Head of caudate nucleus (tissue), 42 donors: Measurements from ENCODE around the gene LUC7L2.
"Not testable (repeated sequence)": the region's sequence is repeated elsewhere in the genome, so short reads cannot be mapped to it uniquely, and the experiment has no call there.

Experiments used
- DNase-seq, 42 donors: peaks; one replicate each; pipeline versions ENCODE4 v3.0.0 to v3.0.0-alpha.2; 2020 to 2021; ENCODE audit warnings: mixed read lengths in 7 of 42
- intact Hi-C: fragments of 100-400 bp; cut with DNase I; formaldehyde crosslinking; loops from one replicate; pipeline ENCODE4 v1.15.0; 2022

The LUC7L2 gene

GRCh38 chr7:139382439-139382838 is 22.7 kb downstream of the LUC7L2 start:
- no peak for DNase-seq
- intact Hi-C loops, result no loop called here

- intact Hi-C loops, result no loop called here
- DNase-seq, result no peak
These were observed 24.9 kb downstream of the LUC7L2 start for GRCh38 chr7:139384611-139385010.

- no peak for DNase-seq
- intact Hi-C loops, result no loop called here
These were observed 27.9 kb downstream of the LUC7L2 start for GRCh38 chr7:139387594-139387993.

- no peak for DNase-seq
- intact Hi-C loops, result no loop called here
These were observed 29.4 kb downstream of the LUC7L2 start for GRCh38 chr7:139389091-139389490.

- intact Hi-C loops, result no loop called here
- no peak for DNase-seq
These were observed 30.1 kb downstream of the LUC7L2 start for GRCh38 chr7:139389774-139390173.

GRCh38 chr7:139393621-139394211 is 34.0 kb downstream of the LUC7L2 start:
- no peak for DNase-seq
- intact Hi-C loops, result no loop called here

- intact Hi-C loops, result no loop called here
- DNase-seq, result no peak
These were observed 34.8 kb downstream of the LUC7L2 start for GRCh38 chr7:139394540-139394939.

DNA sequence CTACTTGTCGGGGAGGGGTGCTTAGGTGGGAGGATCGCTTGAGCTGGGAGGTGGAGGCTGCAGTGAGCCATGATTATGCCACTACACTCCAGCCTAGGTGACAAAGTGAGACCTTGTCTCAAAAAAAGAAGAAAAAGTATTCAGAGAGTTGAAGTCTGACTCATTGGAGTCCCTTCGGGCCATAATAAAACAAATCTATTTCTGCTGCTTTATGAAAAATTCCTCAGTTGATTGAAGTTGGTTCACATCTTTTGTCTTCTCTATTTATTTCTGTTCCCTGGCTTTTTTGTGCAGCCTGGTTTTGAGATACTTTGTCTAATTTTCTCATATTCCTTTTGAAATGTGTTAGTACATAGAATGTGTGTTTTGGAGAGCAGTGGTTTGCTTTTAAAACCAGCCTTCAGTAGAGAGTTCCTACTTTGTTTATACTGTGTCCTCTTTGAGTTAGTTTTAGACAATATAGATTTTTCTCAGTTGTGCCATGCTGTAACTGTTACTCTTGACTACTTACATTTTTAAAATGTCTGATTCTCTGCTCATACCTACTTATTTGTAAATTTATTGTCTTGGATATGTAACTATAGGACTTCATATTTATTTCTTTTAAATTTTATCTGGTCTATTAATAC is 36.7 kb downstream of the LUC7L2 start:
- intact Hi-C loops, result no loop called here
- no peak for DNase-seq

- no peak for DNase-seq
- intact Hi-C loops, result no loop called here
These were observed 37.5 kb downstream of the LUC7L2 start for GRCh38 chr7:139397192-139397591.

DNA sequence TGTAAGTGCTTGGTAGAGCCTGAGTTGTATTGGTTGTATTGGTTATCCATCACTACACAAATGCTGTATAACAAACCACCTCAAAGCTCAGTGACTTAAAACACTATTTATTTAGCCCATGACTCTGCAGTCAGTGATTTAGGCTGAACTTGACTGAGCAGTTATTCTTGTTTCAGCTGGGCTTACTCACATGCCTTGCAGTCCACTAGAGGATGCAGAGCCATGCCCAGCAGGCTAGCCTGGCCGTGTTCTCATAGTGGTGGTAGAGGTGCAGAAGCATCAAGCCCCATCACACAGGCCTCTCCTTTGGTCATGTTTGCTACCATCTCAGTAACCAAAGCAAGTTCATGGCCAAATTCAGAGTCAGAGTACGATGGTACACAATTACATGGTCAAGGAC is 43.9 kb downstream of the LUC7L2 start:
- DNase-seq, result no peak
- intact Hi-C loops, result no loop called here

DNA sequence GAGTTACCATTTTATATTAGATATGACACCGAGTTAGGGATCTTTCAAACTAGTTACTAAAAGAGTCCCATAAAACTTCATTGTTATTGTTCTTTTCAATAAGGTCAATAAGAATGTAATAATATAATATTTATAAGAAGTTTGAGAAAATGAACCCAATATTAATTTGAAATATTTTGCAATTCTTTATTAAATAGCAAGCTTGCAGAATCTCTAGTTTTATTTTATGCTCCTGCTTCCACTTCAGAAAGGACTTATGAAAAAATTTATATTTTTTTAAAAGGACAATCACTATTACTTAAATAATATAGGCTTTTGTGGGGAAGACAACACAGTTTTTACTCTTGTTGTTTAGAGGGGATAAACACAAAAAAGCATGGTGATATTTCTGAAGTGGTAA is 47.9 kb downstream of the LUC7L2 start:
- intact Hi-C loops, result no loop called here
- no peak for DNase-seq

- DNase-seq, intact Hi-C loops: not testable (repeated sequence)
These were observed 55.2 kb downstream of the LUC7L2 start for GRCh38 chr7:139414743-139415402.

GRCh38 chr7:139416405-139416804 is 56.7 kb downstream of the LUC7L2 start:
- no peak for DNase-seq
- intact Hi-C loops, result no loop called here

DNA sequence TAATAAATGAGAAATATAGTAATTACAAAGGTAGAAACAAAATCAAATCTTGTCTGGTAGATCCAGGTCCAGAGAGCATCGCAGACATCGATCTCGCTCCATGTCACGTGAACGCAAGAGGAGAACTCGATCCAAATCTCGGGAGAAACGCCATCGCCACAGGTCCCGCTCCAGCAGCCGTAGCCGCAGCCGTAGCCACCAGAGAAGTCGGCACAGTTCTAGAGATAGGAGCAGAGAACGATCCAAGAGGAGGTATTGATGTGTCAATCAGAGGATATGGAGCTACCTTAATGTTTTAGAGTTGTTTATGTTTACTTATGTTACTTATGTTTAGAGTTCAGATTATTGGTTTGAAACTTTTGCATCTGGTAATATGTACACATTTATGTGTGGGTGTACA is 57.8 kb downstream of the LUC7L2 start:
- no peak for DNase-seq
- intact Hi-C loops, result no loop called here

DNA sequence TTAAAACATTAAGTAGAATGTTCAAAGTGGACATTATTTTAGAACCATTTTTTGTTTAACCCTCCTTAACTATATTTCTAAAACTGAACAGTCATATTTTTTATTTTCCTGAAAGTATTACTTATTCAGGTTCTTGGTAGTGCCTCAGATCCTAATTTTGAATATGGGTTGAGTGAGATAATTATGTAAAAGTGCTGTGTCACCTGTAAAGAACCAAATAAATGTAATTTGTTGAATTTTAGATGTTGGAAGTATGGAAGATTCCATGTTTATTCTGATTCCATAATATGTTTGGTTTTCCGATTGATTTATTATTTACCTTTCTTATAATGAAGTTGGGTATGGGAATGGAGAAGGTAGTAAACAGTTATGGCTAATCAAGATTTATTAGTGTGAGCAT is 61.4 kb downstream of the LUC7L2 start:
- intact Hi-C loops, result no loop called here
- no peak for DNase-seq

DNA sequence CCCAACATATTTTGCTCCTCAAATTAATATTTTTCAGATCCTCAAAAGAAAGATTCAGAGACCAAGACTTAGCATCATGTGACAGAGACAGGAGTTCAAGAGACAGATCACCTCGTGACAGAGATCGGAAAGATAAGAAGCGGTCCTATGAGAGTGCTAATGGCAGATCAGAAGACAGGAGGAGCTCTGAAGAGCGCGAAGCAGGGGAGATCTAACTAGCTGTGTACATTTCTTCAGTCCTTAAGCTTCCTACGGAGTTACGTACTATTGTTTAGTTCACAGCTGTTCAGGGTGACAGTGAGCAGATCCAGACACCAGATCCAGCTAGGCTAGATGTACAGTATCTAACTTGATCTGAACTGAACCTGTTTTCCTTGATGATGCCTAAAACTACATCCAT is 62.4 kb downstream of the LUC7L2 start:
- DNase-seq, result no peak
- intact Hi-C loops, result no loop called here

GRCh38 chr7:139423091-139423490 is 63.4 kb downstream of the LUC7L2 start:
- intact Hi-C loops, result no loop called here
- DNase-seq, result peak in 6 of 42 donors; percentile 21 to 55 (median 36)

DNA sequence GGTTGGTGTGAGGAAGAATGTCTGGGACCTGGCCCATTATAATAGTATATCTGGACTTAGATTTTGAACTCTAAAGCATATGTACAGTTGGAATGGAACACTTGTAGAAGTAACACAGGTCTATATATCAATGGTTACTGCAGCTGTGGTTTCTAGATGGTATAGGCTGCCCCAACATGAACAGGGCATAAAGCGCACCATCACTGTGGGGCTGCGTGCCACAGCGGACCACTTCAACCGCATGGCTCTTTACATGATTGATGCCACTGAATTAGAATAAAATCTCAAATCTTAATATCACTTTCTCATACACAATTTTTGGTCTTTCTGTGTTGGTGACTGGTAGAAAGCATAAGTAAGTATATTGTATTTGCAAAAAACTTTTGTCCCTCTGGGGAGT is 64.3 kb downstream of the LUC7L2 start:
- intact Hi-C loops, result no loop called here
- DNase-seq, result peak in 1 of 42 donors; percentile 40

GRCh38 chr7:139425701-139426100 is 66.0 kb downstream of the LUC7L2 start:
- intact Hi-C loops, result not testable (repeated sequence)
- DNase-seq, result peak in 1 of 42 donors; percentile 28

DNA sequence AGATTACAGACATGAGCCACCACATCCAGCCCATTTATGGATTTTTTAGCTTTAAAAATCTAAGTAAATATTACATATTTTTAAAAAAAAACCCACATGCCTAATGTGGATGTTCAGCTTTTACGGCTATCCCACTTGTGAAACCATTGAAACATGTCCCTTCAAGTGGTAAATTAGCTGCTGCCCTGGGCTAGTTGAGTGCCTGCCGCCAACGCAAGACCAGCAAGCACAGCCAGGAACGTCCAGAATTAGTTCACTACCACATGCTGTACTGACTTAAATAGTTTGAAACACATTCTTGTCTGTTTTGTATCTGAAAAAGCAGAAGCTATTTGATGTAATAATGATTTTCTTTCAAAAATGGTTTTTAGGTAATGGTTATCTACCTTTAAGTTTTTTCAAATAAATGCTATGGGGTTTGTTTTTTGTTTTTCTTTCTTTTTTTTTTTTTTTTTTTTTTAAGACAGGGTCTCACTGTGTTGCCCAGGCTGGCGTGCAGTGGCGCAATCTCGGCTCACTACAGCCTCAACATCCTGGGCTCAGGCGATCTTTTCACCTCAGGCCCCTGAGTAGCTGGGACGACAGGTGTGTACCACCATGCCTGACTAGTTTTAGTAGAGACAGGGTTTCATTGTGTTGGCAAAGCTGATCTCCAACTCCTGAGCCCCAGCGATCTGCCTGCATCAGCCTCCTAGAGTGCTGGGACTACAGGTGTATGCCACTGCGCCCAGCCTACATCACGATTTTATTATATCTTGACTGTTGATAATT is 66.7 kb downstream of the LUC7L2 start:
- intact Hi-C loops, result no loop called here
- peak in 1 of 42 donors; percentile 38 for DNase-seq
